HL-60 (cell line): ENCODE data around the gene YARS2.

Experiments used
- GABPA ChIP-seq: IDR thresholded peaks from 2 replicates; pipeline ENCODE4 v1.6.1; 2012; ENCODE audit warnings: low read depth
- POLR2AphosphoS5 ChIP-seq: IDR thresholded peaks from 2 replicates; pipeline ENCODE4 v1.6.1; 2012; ENCODE audit warnings: low read depth
- TF ChIP-seq, protein P1 (sequence below): IDR thresholded peaks from one replicate; pipeline ENCODE4 v1.5.1; 2011; ENCODE audit warnings: low read length, control low read depth, inconsistent platforms; ENCODE audit not compliant: insufficient read depth
- TF ChIP-seq, protein P2 (sequence below): IDR thresholded peaks from 2 replicates; pipeline ENCODE4 v1.6.1; 2012; ENCODE audit warnings: low read depth; ENCODE audit not compliant: insufficient replicate concordance

DNA sequence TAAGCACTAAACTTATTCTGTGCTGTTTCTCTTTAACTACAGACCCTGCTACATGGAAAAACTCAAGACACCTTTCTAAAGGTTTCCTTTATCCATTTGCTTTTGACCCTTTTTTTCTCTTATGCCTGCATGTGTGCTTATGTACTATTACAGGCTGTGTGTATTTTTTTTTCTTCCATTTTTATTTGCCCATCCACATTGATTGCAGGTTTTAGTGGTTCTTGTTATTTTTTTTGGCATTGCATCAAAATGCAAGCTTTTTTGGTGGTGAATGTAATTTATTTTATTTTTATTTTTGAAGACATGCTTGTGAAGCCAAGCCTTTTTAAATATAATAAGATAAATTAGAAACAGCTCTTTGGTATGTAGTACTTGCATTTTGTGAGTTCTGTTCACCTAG is 49.9 kb downstream of the YARS2 start:
- TF ChIP-seq, protein P1, sequence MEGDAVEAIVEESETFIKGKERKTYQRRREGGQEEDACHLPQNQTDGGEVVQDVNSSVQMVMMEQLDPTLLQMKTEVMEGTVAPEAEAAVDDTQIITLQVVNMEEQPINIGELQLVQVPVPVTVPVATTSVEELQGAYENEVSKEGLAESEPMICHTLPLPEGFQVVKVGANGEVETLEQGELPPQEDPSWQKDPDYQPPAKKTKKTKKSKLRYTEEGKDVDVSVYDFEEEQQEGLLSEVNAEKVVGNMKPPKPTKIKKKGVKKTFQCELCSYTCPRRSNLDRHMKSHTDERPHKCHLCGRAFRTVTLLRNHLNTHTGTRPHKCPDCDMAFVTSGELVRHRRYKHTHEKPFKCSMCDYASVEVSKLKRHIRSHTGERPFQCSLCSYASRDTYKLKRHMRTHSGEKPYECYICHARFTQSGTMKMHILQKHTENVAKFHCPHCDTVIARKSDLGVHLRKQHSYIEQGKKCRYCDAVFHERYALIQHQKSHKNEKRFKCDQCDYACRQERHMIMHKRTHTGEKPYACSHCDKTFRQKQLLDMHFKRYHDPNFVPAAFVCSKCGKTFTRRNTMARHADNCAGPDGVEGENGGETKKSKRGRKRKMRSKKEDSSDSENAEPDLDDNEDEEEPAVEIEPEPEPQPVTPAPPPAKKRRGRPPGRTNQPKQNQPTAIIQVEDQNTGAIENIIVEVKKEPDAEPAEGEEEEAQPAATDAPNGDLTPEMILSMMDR = no peak
- TF ChIP-seq GABPA = no peak
- TF ChIP-seq POLR2AphosphoS5 = no peak
- TF ChIP-seq, protein P2, sequence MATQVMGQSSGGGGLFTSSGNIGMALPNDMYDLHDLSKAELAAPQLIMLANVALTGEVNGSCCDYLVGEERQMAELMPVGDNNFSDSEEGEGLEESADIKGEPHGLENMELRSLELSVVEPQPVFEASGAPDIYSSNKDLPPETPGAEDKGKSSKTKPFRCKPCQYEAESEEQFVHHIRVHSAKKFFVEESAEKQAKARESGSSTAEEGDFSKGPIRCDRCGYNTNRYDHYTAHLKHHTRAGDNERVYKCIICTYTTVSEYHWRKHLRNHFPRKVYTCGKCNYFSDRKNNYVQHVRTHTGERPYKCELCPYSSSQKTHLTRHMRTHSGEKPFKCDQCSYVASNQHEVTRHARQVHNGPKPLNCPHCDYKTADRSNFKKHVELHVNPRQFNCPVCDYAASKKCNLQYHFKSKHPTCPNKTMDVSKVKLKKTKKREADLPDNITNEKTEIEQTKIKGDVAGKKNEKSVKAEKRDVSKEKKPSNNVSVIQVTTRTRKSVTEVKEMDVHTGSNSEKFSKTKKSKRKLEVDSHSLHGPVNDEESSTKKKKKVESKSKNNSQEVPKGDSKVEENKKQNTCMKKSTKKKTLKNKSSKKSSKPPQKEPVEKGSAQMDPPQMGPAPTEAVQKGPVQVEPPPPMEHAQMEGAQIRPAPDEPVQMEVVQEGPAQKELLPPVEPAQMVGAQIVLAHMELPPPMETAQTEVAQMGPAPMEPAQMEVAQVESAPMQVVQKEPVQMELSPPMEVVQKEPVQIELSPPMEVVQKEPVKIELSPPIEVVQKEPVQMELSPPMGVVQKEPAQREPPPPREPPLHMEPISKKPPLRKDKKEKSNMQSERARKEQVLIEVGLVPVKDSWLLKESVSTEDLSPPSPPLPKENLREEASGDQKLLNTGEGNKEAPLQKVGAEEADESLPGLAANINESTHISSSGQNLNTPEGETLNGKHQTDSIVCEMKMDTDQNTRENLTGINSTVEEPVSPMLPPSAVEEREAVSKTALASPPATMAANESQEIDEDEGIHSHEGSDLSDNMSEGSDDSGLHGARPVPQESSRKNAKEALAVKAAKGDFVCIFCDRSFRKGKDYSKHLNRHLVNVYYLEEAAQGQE = no peak
